ENCODE data around the gene ADGRV1. TPM values are rescaled to one million over a fixed set of nuclear protein-coding genes. Genes with fewer than 3 reads are reported as not detected.
"Not testable (repeated sequence)": the region's sequence is repeated elsewhere in the genome, so short reads cannot be mapped to it uniquely, and the experiment has no call there.

The ADGRV1 gene
- total and polyA plus RNA-seq, 12 donors: 0.03 to 1.4 (median 0.44) TPM; not detected in 6

DNA sequence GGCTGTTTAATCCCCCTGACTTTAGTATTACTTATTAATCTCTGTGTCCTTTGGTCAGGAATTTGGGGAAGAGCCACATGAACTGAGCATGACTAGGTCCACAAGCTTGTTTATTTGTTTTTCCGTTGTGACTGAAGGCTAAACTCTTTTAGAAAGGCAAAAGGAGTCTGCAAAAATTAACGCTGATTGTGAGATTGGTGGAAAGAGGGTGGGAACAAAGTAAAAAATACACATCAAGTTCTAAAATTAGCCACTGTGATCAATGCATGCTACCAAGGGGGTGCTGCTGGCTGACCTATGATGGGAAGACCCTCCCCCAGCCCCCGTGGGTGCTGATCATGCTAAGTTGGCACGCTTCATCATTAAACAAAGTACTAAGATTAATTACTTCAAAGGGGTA lies 356.8 kb downstream of the ADGRV1 start:
- intact Hi-C loops (cut with DNase I): no loop called here
- ATAC-seq: no peak
- H3K27me3 ChIP-seq: no peaks in the 10 kb centered on the region

DNA sequence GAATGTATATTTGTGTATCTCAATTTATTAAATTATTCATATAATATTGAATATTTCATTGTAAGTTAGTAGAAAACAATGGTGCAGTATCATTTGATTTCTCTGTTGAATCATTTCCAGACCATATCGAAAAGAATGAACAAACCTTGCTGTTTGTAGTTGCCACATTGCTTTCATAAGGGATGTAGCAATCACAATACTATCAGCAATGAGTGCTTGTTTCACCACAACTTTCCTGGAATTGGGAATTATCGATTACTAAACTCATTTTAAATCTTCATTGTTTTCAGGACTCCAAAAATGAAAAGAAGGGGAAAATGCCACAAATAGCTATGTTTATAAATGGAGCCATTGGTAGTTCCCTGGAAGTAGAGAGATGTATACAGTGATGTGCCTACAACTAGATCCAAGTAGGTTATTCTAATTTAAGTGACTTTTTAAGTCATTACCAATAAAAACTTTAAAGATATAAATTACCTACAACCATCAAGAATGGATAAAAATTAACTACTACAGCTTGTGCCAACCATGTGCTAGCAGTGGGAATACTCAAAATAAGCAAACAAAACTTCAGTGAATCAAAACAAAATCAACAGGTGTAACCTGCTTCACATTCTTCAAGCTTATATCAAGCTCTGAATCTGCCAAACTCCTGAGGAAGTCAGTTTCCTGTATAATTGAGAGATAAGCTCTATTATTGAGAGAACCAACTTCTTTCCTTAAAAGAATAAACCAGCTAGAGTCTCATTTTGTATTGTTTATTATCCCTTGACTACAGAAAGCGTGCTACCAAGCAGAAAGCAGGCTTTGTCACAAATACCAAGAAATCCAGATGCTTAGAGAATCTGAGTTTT lies 358.6 kb downstream of the ADGRV1 start:
- Histone ChIP-seq H3K4me1 (peaks cover 0 to 12% (median 0%) of the 10 kb centered on the region in 9 donors), H3K4me3 (no peak overlapping the region), H3K9me3 (no peaks in the 10 kb centered on the region), H3K27me3 (no peaks in the 10 kb centered on the region), H3K27ac (peak overlapping the region in 1 of 10 donors; percentile 43), H3K36me3 (no peaks in the 10 kb centered on the region)
- peak in 4 of 8 donors; percentile 45 to 74 (median 53) for ATAC-seq
- TF ChIP-seq, protein P1, sequence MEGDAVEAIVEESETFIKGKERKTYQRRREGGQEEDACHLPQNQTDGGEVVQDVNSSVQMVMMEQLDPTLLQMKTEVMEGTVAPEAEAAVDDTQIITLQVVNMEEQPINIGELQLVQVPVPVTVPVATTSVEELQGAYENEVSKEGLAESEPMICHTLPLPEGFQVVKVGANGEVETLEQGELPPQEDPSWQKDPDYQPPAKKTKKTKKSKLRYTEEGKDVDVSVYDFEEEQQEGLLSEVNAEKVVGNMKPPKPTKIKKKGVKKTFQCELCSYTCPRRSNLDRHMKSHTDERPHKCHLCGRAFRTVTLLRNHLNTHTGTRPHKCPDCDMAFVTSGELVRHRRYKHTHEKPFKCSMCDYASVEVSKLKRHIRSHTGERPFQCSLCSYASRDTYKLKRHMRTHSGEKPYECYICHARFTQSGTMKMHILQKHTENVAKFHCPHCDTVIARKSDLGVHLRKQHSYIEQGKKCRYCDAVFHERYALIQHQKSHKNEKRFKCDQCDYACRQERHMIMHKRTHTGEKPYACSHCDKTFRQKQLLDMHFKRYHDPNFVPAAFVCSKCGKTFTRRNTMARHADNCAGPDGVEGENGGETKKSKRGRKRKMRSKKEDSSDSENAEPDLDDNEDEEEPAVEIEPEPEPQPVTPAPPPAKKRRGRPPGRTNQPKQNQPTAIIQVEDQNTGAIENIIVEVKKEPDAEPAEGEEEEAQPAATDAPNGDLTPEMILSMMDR (IDR thresholded peaks at IDR 0.05): no peak
- intact Hi-C loops (cut with DNase I): no loop called here
- no peak for DNase-seq
- 55 to 77% methylated on average over 3 of the region's 3 CpGs for WGBS, 2 donors

More for the DNA sequence above, 356.8 kb downstream of the ADGRV1 start:
- Histone ChIP-seq H3K4me1 (peaks cover 0 to 26% (median 0%) of the 10 kb centered on the region in 9 donors), H3K27ac (no peak overlapping the region), H3K36me3 (no peaks in the 10 kb centered on the region), H3K9me3 (no peaks in the 10 kb centered on the region), H3K4me3 (no peak overlapping the region)
- DNase-seq: no peak
- 85% methylated on average over 4 of the region's 4 CpGs for WGBS, 2 donors
- TF ChIP-seq, protein P1 (IDR thresholded peaks at IDR 0.05): no peak

DNA sequence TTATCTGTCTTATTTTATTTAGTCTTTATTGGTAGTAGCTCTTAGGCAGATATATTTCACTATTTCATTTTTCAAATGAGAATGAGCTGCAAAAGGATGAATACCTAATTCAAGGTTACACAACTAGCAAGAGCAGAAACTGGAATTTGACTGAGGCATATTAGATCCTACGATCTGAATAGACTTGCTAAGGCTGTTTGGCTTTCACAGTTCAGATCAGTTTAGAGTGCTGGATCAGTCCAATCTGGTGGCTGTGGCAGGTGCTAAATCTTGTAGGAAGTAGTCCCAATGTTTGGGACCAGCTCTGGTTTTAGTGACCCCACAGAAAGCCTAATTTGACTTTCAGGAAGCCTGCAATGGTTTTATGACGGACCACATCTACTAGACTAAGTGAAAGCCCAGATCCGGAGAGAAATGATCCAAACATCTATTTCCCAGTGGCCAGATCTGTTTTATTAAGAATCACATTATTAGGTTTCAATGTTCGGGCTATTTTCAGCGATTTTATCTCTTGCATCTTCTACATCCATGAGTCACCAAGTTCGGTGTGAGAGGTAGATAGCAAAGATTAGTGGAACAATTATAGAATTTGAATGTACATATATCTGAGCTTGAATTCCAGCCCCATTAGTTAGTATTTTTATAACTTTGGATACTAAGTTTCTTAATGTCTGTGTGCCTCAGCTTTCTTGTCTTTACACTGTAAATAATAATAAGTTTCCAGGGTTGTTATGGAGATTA lies 359.5 kb downstream of the ADGRV1 start:
- TF ChIP-seq, protein P1 (IDR thresholded peaks at IDR 0.05): no peak
- WGBS, 2 donors: 66 to 74% methylated on average over 6 of the region's 6 CpGs
- ATAC-seq (peak in 3 of 8 donors; percentile 34 to 37 (median 35)), DNase-seq (no peak)
- intact Hi-C loops (cut with DNase I): no loop called here
- H3K9me3 ChIP-seq: no peaks in the 10 kb centered on the region
- peak overlapping the region in 1 of 10 donors; percentile 43 for H3K27ac ChIP-seq
- no peaks in the 10 kb centered on the region for H3K36me3 ChIP-seq
- H3K27me3 ChIP-seq: no peaks in the 10 kb centered on the region
- H3K4me1 ChIP-seq: peaks cover 0 to 12% (median 0%) of the 10 kb centered on the region in 9 donors
- H3K4me3 ChIP-seq: no peak overlapping the region

DNA sequence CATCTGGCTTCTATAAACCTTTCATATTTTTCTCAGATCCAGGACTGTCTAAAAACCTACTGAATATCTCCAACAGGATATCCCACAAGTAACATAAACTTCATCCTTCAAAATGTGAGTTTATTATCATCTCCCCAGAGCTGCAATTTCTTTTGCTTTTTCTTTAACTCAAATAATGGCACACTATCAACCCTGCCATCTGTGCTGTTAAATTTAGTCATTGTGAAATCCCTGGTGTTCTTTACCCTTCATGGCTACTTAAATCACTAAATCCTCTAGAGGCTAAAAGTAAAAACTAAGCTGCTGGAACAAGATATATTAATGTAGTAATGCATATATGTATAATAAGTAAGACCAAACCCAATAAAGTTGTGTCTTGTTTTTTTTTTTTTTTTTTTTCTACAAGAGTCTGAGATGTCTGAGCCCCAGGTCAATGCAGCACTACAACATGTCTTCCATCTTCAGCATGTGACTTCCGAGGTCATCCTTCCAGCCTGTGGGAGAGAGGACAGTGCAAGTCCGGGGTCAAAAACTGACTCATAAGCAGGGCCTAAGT lies 362.9 kb downstream of the ADGRV1 start:
- DNase-seq (no peak), ATAC-seq (no peak)
- H3K27me3 ChIP-seq: no peaks in the 10 kb centered on the region
- no peak overlapping the region for H3K27ac ChIP-seq
- H3K36me3 ChIP-seq: no peaks in the 10 kb centered on the region
- TF ChIP-seq, protein P1 (IDR thresholded peaks at IDR 0.05): no peak
- H3K9me3 ChIP-seq: no peaks in the 10 kb centered on the region
- H3K4me3 ChIP-seq: no peak overlapping the region
- H3K4me1 ChIP-seq: peaks cover 0 to 12% (median 0%) of the 10 kb centered on the region in 9 donors
- WGBS, 2 donors: 92% methylated on average over 2 of the region's 2 CpGs
- intact Hi-C loops (cut with DNase I): no loop called here

DNA sequence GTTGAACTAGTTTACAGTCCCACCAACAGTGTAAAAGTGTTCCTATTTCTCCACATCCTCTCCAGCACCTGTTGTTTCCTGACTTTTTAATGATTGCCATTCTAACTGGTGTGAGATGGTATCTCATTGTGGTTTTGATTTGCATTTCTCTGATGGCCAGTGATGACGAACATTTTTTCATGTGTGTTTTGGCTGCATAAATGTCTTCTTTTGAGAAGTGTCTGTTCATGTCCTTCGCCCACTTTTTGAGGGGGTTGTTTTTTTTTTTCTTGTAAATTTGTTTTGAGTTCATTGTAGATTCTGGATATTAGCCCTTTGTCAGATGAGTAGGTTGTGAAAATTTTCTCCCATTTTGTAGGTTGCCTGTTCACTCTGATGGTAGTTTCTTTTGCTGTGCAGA lies 365.6 kb downstream of the ADGRV1 start:
- WGBS, 2 donors: 90 to 91% methylated on average over 2 of the region's 2 CpGs
- intact Hi-C loops (cut with DNase I); H3K27ac ChIP-seq; H3K27me3 ChIP-seq; H3K9me3 ChIP-seq; ATAC-seq; H3K4me3 ChIP-seq; DNase-seq; H3K36me3 ChIP-seq; H3K4me1 ChIP-seq: not testable (repeated sequence)

DNA sequence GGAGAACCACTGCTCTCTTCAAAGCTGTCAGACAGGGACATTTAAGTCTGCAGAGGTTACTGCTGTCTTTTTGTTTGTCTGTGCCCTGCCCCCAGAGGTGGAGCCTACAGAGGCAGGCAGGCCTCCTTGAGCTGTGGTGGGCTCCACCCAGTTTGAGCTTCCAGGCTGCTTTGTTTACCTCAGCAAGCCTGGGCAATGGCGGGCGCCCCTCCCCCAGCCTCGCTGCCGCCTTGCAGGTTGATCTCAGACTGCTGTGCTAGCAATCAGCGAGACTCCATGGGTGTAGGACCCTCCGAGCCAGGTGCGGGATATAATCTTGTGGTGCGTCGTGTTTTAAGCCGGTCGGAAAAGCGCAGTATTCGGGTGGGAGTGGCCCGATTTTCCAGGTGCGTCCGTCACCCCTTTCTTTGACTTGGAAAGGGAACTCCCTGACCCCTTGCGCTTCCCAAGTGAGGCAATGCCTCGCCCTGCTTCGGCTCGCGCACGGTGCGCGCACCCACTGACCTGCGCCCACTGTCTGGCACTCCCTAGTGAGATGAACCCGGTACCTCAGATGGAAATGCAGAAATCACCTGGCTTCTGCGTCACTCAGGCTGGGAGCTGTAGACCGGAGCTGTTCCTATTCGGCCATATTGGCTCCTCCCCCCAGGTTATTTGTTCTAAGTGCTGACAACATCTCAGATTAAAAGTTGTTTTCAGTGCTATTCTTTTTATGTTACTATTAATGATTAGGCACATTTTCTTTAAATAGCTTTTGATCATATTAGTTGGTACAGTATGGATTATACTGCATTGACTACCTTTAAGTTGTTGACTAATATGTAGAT lies 370.6 kb downstream of the ADGRV1 start:
- WGBS, 2 donors: 88 to 92% methylated on average over 20 to 23 of the region's 29 CpGs
- H3K27ac ChIP-seq; H3K27me3 ChIP-seq; DNase-seq; ATAC-seq; H3K9me3 ChIP-seq; intact Hi-C loops (cut with DNase I); H3K4me3 ChIP-seq; H3K36me3 ChIP-seq: not testable (repeated sequence)
- H3K4me1 ChIP-seq: peaks cover 0 to 15% (median 0%) of the 10 kb centered on the region in 9 donors

All from heart right ventricle (tissue), 16 donors.